K562 (cell line): ENCODE measurements around the gene PRRT1. TPM values are rescaled to one million over a fixed set of nuclear protein-coding genes. Genes with fewer than 3 reads are reported as not detected.

Experiments used
- ATAC-seq: fragments of 200-7000 bp; cut with Tn5 transposase; 3 replicates; pipeline ENCODE4 v1.9.1; 2020; ENCODE audit warnings: moderate library complexity
- BruUV-seq: library from RNA; stranded (reverse); fragments of 400-500 nt; replicated peaks from 2 replicates; lab custom pipeline; 2021; lab: Mats Ljungman, UMichigan
- CTCF ChIA-PET: fragments of 300-600 bp; formaldehyde crosslinking; extraction: SDS; loops from one replicate; lab custom pipeline; 2021; ENCODE audit warnings: low intra/inter-chr PET ratio; lab: Yijun Ruan, JAX
- POLR2A ChIA-PET: fragments of 300-600, 350-650 bp; sonication (Branson Sonifier 250); formaldehyde crosslinking; extraction: SDS; loops from one replicate; lab custom pipeline; 2021; ENCODE audit warnings: antibody characterized with exemption, inconsistent platforms; lab: Yijun Ruan, JAX
- DNase-seq, 4 experiments: peaks; one replicate each; pipeline versions ENCODE4 v3.0.0 to v3.0.0-alpha.2; 2011 to 2018; ENCODE audit warnings: low spot score in 3 of 4, mixed read lengths in 3 of 4; ENCODE audit errors: extremely low read depth in 1 of 4
- FAIRE-seq: peaks from 2 replicates; lab custom pipeline; 2011; peaks lifted over from hg19 to GRCh38; lab: Jason Lieb, UNC
- H2AFZ ChIP-seq: 2 replicates; pipeline ENCODE4 v1.6.0; 2011; ENCODE audit warnings: low read depth, low read length, control low read depth, inconsistent platforms
- H3K27ac ChIP-seq: fragments of 200-600 bp; 3 replicates; pipeline ENCODE4 v1.8.0; 2011; ENCODE audit warnings: low read depth, mild to moderate bottlenecking, control low read depth, inconsistent platforms, low read length, moderate library complexity, mixed read lengths; ENCODE audit errors: extremely low read depth
- H3K27me3 ChIP-seq, 2 experiments: fragments of 300-600 bp in 1 of 2; 2 replicates in 1 of 2; 3 replicates in 1 of 2; pipeline versions ENCODE4 v1.6.0 to v1.8.0; 2011; ENCODE audit warnings: inconsistent platforms in 2 of 2, low read length in 2 of 2, mild to moderate bottlenecking in 1 of 2, mixed read lengths in 1 of 2, moderate library complexity in 1 of 2; ENCODE audit not compliant: control insufficient read depth in 2 of 2, insufficient read depth in 2 of 2
- H3K36me3 ChIP-seq: fragments of 300-600 bp; 3 replicates; pipeline ENCODE4 v1.8.0; 2011; ENCODE audit warnings: mild to moderate bottlenecking, low read length, inconsistent platforms; ENCODE audit not compliant: control insufficient read depth, insufficient read depth
- H3K4me1 ChIP-seq, 2 experiments: fragments of 200-600 bp in 1 of 2; replicated peaks in 1 of 2; 2 replicates in 1 of 2; 3 replicates in 1 of 2; pipeline versions ENCODE4 v1.5.1 to v1.8.0; 2011; ENCODE audit warnings: inconsistent platforms in 2 of 2, low read length in 2 of 2, mild to moderate bottlenecking in 1 of 2, mixed read lengths in 1 of 2, moderate library complexity in 1 of 2; ENCODE audit not compliant: control insufficient read depth in 2 of 2, insufficient read depth in 2 of 2
- H3K4me2 ChIP-seq: 2 replicates; pipeline ENCODE4 v1.6.1; 2011; ENCODE audit warnings: low read length, control low read depth, inconsistent platforms, mixed read lengths; ENCODE audit not compliant: insufficient read depth
- H3K4me3 ChIP-seq: fragments of 200-600 bp; sonication (generic), shearing (Covaris generic); 2 replicates; pipeline ENCODE4 v1.5.1; 2016; ENCODE audit warnings: control low read depth, inconsistent platforms
- H3K79me2 ChIP-seq: fragments of 200-600 bp; 3 replicates; pipeline ENCODE4 v1.8.0; 2011; ENCODE audit warnings: low read length, inconsistent platforms; ENCODE audit not compliant: control insufficient read depth, insufficient read depth
- H3K9ac ChIP-seq, 2 experiments: 2 replicates each; pipeline versions ENCODE4 v1.6.0 to v1.6.1; 2011; ENCODE audit warnings: low read depth in 2 of 2, low read length in 2 of 2, control low read depth in 1 of 2, inconsistent platforms in 1 of 2, mild to moderate bottlenecking in 1 of 2, mixed read lengths in 1 of 2; ENCODE audit not compliant: insufficient read depth in 1 of 2
- H3K9me1 ChIP-seq: one replicate; pipeline ENCODE4 v1.6.0; 2011; ENCODE audit warnings: inconsistent platforms, mild to moderate bottlenecking, low read length, moderate library complexity; ENCODE audit not compliant: control insufficient read depth, insufficient read depth
- H3K9me3 ChIP-seq: replicated peaks from 2 replicates; pipeline ENCODE4 v1.5.1; 2011; ENCODE audit warnings: low read depth, low read length, inconsistent platforms; ENCODE audit not compliant: control insufficient read depth, insufficient read depth
- H4K20me1 ChIP-seq: replicated peaks from 2 replicates; pipeline ENCODE4 v1.6.1; 2011; ENCODE audit warnings: low read length, inconsistent platforms, mixed read lengths; ENCODE audit not compliant: control insufficient read depth, insufficient read depth
- CHD2 ChIP-seq: IDR thresholded peaks from 2 replicates; pipeline ENCODE4 v1.6.1; 2011; ENCODE audit warnings: low read depth, low read length
- HDAC1 ChIP-seq, 2 experiments: fragments of 450-650 bp; IDR thresholded peaks; 2 replicates each; pipeline ENCODE4 v1.6.1; 2016 to 2017; ENCODE audit warnings: inconsistent platforms in 1 of 2, mild to moderate bottlenecking in 1 of 2, moderate library complexity in 1 of 2
- MCM3 ChIP-seq: fragments of 450-650 bp; IDR thresholded peaks from 2 replicates; pipeline ENCODE4 v1.6.1; 2016
- NCOA2 ChIP-seq, 2 experiments: fragments of 450-650 bp; IDR thresholded peaks; 2 replicates each; pipeline ENCODE4 v1.6.1; 2018; ENCODE audit warnings: mild to moderate bottlenecking in 2 of 2, moderate library complexity in 1 of 2; ENCODE audit not compliant: partially characterized antibody in 2 of 2
- ZFP36 ChIP-seq: fragments of 150-350 bp; IDR thresholded peaks from 2 replicates; pipeline ENCODE4 v1.6.1; 2018; ENCODE audit warnings: low read length, low read depth; ENCODE audit not compliant: partially characterized antibody
- ZNF212 ChIP-seq: fragments of 450-650 bp; formaldehyde crosslinking; IDR thresholded peaks from 2 replicates; pipeline ENCODE4 v1.4.0; 2020; ENCODE audit warnings: mild to moderate bottlenecking
- ZNF232 ChIP-seq: sonication (generic); formaldehyde crosslinking; IDR thresholded peaks from 2 replicates; pipeline ENCODE4 v1.8.0; 2022; ENCODE audit warnings: mild to moderate bottlenecking, missing genetic modification reagents
- ZNF408 ChIP-seq: fragments of 250-450 bp; sonication (Bioruptor Pico); IDR thresholded peaks from 2 replicates; pipeline ENCODE4 v1.4.0; 2020; ENCODE audit warnings: low read depth, mild to moderate bottlenecking, moderate library complexity
- in situ Hi-C: fragments of 300-500 bp; cut with MboI; formaldehyde crosslinking; loops from 4 replicates; pipeline ENCODE4 v1.15.0; 2018; ENCODE audit warnings: inconsistent platforms, mixed read lengths
- intact Hi-C: fragments of 100-400 bp; cut with micrococcal nuclease; formaldehyde crosslinking; loops from 2 replicates; pipeline ENCODE4 v1.14.2; 2022
- polyA plus RNA-seq, 8 experiments: library from polyadenylated mRNA; depleted of rRNA in 4 of 8; stranded (reverse) in 5 of 8; unstranded in 3 of 8; fragments of >200 nt; fragmentation: Nextera tagmentation in 2 of 8; fragmentation: Illumina TruSeq in 1 of 8; extraction: Ambion mirVana in 2 of 8; extraction: Trizol in 1 of 8; gene quantifications; 2 replicates each; pipeline versions ENCODE4 v1.2.1 to v1.2.3, GENCODE V29; 2011 to 2014; ENCODE audit warnings: inconsistent platforms in 1 of 8, missing spikeins in 1 of 8
- total RNA-seq, 7 experiments: library from RNA; depleted of rRNA in 6 of 7; stranded (reverse); fragments of >200 nt in 6 of 7; fragmentation: Illumina TruSeq in 2 of 7; extraction: Trizol in 2 of 7; gene quantifications; 2 replicates each; pipeline versions ENCODE4 v1.2.1 to v1.2.3, GENCODE V29; 2011 to 2021; ENCODE audit warnings: low replicate concordance in 1 of 7
- TF ChIP-seq, protein P1 (sequence below): fragments of 250-450 bp; sonication (Bioruptor Pico); IDR thresholded peaks from 2 replicates; pipeline ENCODE4 v1.9.0; 2021; ENCODE audit warnings: mild to moderate bottlenecking
- TF ChIP-seq, protein P2 (sequence below): sonication (generic); formaldehyde crosslinking; IDR thresholded peaks from 2 replicates; pipeline ENCODE4 v1.8.1; 2023; ENCODE audit warnings: mild to moderate bottlenecking, missing genetic modification reagents
- TF ChIP-seq, protein P3 (sequence below): sonication (generic); IDR thresholded peaks from 2 replicates; pipeline ENCODE4 v1.6.1; 2016
- TF ChIP-seq, protein P4 (sequence below): sonication (generic); formaldehyde crosslinking; IDR thresholded peaks from 2 replicates; pipeline ENCODE4 v1.8.1; 2022; ENCODE audit warnings: missing genetic modification reagents
- TF ChIP-seq, protein P5 (sequence below): fragments of 250-450 bp; sonication (Bioruptor Pico); IDR thresholded peaks from 2 replicates; pipeline ENCODE4 v1.8.0; 2021; ENCODE audit warnings: moderate library complexity, mild to moderate bottlenecking, inconsistent platforms

Gene PRRT1
- total and polyA plus RNA-seq, 9 of the 15 experiments (the other 6 are each of a cell fraction or from before 2014, with no cell fraction given) = 0.14 to 3.5 (median 0.41) TPM

DNA sequence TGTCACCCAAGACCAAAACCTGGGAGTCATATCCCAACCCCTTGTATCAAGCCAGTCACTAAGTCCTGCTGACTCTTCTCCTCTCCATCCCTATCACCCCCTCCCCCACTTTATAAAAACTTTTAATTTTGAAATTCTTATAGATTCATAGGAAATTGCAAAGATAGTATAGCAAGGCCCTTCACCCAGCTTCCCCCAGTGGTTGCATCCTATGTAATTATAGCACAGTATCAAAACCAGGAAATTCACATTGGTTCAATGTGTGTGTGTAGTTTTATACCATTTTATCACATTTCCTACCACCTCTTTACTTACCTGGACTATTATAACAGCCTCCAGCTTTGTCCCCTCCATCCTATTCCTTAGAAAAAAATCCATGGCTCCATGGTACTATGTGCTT is 6.3 kb upstream of the PRRT1 start:
- no peak for FAIRE-seq
- intact Hi-C loops = no loop called here
- POLR2A ChIA-PET = interaction anchor here (1.2 to 1.9 kb wide), 2 partner anchors 9 to 11 kb away, joined by 3 to 8 read pairs; no protein-coding TSS in a partner anchor

More for the DNA sequence above, 6.3 kb upstream of the PRRT1 start:
- Histone ChIP-seq H3K36me3 (peaks cover 55% of the 10 kb centered on the region), H3K79me2 (peaks cover 34% of the 10 kb centered on the region), H3K9ac (no peak overlapping the region), H3K4me3 (no peak overlapping the region), H3K4me1 (peaks cover 13 to 31% of the 10 kb centered on the region in 2 experiments; a peak in 4 of 5 replicates), H3K27ac (no peak overlapping the region), H2AFZ (no peak overlapping the region), H3K9me1 (no peaks in the 10 kb centered on the region), H4K20me1 (no peaks in the 10 kb centered on the region), H3K27me3 (no peaks in the 10 kb centered on the region), H3K9me3 (no peaks in the 10 kb centered on the region), H3K4me2 (no peak overlapping the region)
- CTCF ChIA-PET = no interaction called here
- TF ChIP-seq CHD2 = no peak
- no peak for TF ChIP-seq HDAC1 (IDR thresholded peaks at IDR 0.05)
- no peak for TF ChIP-seq MCM3
- no peak for TF ChIP-seq NCOA2 (IDR thresholded peaks at IDR 0.05; ENCODE audit: partially characterized antibody in 2 of 2)
- no peak for TF ChIP-seq ZFP36
- TF ChIP-seq, protein P1, sequence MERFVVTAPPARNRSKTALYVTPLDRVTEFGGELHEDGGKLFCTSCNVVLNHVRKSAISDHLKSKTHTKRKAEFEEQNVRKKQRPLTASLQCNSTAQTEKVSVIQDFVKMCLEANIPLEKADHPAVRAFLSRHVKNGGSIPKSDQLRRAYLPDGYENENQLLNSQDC (CRISPR knock-in tag) = no peak
- TF ChIP-seq, protein P2, sequence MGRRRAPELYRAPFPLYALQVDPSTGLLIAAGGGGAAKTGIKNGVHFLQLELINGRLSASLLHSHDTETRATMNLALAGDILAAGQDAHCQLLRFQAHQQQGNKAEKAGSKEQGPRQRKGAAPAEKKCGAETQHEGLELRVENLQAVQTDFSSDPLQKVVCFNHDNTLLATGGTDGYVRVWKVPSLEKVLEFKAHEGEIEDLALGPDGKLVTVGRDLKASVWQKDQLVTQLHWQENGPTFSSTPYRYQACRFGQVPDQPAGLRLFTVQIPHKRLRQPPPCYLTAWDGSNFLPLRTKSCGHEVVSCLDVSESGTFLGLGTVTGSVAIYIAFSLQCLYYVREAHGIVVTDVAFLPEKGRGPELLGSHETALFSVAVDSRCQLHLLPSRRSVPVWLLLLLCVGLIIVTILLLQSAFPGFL = no peak
- TF ChIP-seq, protein P3, sequence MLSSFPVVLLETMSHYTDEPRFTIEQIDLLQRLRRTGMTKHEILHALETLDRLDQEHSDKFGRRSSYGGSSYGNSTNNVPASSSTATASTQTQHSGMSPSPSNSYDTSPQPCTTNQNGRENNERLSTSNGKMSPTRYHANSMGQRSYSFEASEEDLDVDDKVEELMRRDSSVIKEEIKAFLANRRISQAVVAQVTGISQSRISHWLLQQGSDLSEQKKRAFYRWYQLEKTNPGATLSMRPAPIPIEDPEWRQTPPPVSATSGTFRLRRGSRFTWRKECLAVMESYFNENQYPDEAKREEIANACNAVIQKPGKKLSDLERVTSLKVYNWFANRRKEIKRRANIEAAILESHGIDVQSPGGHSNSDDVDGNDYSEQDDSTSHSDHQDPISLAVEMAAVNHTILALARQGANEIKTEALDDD = no peak
- TF ChIP-seq, protein P4, sequence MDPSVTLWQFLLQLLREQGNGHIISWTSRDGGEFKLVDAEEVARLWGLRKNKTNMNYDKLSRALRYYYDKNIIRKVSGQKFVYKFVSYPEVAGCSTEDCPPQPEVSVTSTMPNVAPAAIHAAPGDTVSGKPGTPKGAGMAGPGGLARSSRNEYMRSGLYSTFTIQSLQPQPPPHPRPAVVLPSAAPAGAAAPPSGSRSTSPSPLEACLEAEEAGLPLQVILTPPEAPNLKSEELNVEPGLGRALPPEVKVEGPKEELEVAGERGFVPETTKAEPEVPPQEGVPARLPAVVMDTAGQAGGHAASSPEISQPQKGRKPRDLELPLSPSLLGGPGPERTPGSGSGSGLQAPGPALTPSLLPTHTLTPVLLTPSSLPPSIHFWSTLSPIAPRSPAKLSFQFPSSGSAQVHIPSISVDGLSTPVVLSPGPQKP (CRISPR knock-in tag) = no peak
- TF ChIP-seq ZNF232 = no peak
- TF ChIP-seq ZNF212 (CRISPR knock-in tag) = no peak
- TF ChIP-seq, protein P5, sequence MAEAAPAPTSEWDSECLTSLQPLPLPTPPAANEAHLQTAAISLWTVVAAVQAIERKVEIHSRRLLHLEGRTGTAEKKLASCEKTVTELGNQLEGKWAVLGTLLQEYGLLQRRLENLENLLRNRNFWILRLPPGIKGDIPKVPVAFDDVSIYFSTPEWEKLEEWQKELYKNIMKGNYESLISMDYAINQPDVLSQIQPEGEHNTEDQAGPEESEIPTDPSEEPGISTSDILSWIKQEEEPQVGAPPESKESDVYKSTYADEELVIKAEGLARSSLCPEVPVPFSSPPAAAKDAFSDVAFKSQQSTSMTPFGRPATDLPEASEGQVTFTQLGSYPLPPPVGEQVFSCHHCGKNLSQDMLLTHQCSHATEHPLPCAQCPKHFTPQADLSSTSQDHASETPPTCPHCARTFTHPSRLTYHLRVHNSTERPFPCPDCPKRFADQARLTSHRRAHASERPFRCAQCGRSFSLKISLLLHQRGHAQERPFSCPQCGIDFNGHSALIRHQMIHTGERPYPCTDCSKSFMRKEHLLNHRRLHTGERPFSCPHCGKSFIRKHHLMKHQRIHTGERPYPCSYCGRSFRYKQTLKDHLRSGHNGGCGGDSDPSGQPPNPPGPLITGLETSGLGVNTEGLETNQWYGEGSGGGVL (CRISPR knock-in tag) = no peak
- no peak for TF ChIP-seq ZNF408 (CRISPR knock-in tag)
- BruUV-seq = no TSS peak
- no peak for DNase-seq
- no peak for ATAC-seq
- in situ Hi-C loops = no loop called here
